Tibial nerve (tissue), 4 donors: ENCODE results near the gene ING3.

Experiments
- CTCF ChIP-seq, 5 experiments: fragments of 200-600 bp in 3 of 5; fragments of 450-650 bp in 2 of 5; sonication (generic) in 3 of 5; IDR thresholded peaks; one replicate each; pipeline ENCODE4 v1.5.1; 2016 to 2019; ENCODE audit warnings: antibody characterized with exemption in 5 of 5, mild to moderate bottlenecking in 3 of 5, moderate library complexity in 2 of 5
- EP300 ChIP-seq, 2 donors: sonication (generic); formaldehyde crosslinking; IDR thresholded peaks; one replicate each; pipeline ENCODE4 v1.6.1; 2017; ENCODE audit warnings: antibody characterized with exemption in 2 of 2, mild to moderate bottlenecking in 1 of 2
- POLR2A ChIP-seq, 2 donors: fragments of 450-650 bp; IDR thresholded peaks; one replicate each; pipeline ENCODE4 v1.6.1; 2017; ENCODE audit warnings: antibody characterized with exemption in 2 of 2, mild to moderate bottlenecking in 2 of 2, moderate library complexity in 2 of 2

DNA sequence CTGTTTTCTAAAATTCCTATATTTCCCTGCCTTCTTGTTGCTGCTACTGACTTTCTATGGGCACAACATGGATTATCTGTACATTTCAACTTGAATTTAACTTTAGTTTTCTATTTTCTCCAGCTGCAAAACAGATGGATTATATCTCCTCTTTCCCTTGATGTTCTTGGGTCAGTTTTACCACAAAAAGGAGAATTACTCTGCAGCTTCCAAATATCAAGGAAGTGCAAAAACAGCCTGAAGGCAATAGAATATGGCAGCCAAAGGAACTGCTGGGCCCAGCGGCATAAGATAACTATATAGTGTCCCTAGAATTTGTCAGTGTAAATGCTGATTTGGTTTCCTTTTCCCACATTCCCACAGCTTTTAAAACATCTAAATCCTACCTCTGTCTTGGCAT lies 67.0 kb downstream of the ING3 start:
- TF ChIP-seq CTCF (IDR thresholded peaks at IDR 0.05) (no peak), POLR2A (IDR thresholded peaks at IDR 0.05) (no peak), EP300 (IDR thresholded peaks at IDR 0.05) (no peak)
